Stimulated activated CD8-positive, alpha-beta memory T cell treated with anti-CD3 and anti-CD28 coated beads, Interleukin-12 subunit alpha, Interleukin-12 subunit beta, amount 100 ng/mL, for 24 hours (primary cell): Measurements from ENCODE around the gene EPHB1.
"Not testable (repeated sequence)": the region's sequence is repeated elsewhere in the genome, so short reads cannot be mapped to it uniquely, and the experiment has no call there.

Source experiments
- DNase-seq: peaks from one replicate; pipeline ENCODE4 v3.0.0-alpha.2; 2020; ENCODE audit errors: extremely low read depth

The EPHB1 gene

GRCh38 chr3:135047061-135047460 is 252.0 kb downstream of the EPHB1 start:
- DNase-seq, result no peak

- DNase-seq, result no peak
Measured at GRCh38 chr3:135050536-135050935, 255.5 kb downstream of the EPHB1 start.

GRCh38 chr3:135051409-135051973 is 256.4 kb downstream of the EPHB1 start:
- no peak for DNase-seq

- DNase-seq, result no peak
Measured at GRCh38 chr3:135055449-135055848, 260.4 kb downstream of the EPHB1 start.

- no peak for DNase-seq
Measured at GRCh38 chr3:135056084-135056730, 261.1 kb downstream of the EPHB1 start.

- no peak for DNase-seq
Measured at GRCh38 chr3:135056733-135057310, 261.8 kb downstream of the EPHB1 start.

- no peak for DNase-seq
Measured at GRCh38 chr3:135057996-135058395, 262.9 kb downstream of the EPHB1 start.

- no peak for DNase-seq
Measured at GRCh38 chr3:135059580-135059979, 264.5 kb downstream of the EPHB1 start.

- not testable (repeated sequence) for DNase-seq
Measured at GRCh38 chr3:135066844-135067727, 272.0 kb downstream of the EPHB1 start.

GRCh38 chr3:135068011-135068410 is 273.0 kb downstream of the EPHB1 start:
- no peak for DNase-seq

GRCh38 chr3:135069406-135069805 is 274.3 kb downstream of the EPHB1 start:
- no peak for DNase-seq

- no peak for DNase-seq
Measured at GRCh38 chr3:135071483-135071882, 276.4 kb downstream of the EPHB1 start.

GRCh38 chr3:135072431-135072830 is 277.4 kb downstream of the EPHB1 start:
- DNase-seq, result no peak

- DNase-seq, result no peak
Measured at GRCh38 chr3:135075157-135075556, 280.1 kb downstream of the EPHB1 start.

GRCh38 chr3:135076341-135076740 is 281.3 kb downstream of the EPHB1 start:
- no peak for DNase-seq

GRCh38 chr3:135077186-135077585 is 282.1 kb downstream of the EPHB1 start:
- DNase-seq, result no peak

GRCh38 chr3:135078283-135078682 is 283.2 kb downstream of the EPHB1 start:
- no peak for DNase-seq

- DNase-seq, result no peak
Measured at GRCh38 chr3:135079095-135079494, 284.0 kb downstream of the EPHB1 start.

- DNase-seq, result no peak
Measured at GRCh38 chr3:135081451-135081850, 286.4 kb downstream of the EPHB1 start.

- no peak for DNase-seq
Measured at GRCh38 chr3:135081856-135082434, 286.9 kb downstream of the EPHB1 start.

- DNase-seq, result no peak
Measured at GRCh38 chr3:135082706-135083105, 287.6 kb downstream of the EPHB1 start.

GRCh38 chr3:135083179-135083578 is 288.1 kb downstream of the EPHB1 start:
- DNase-seq, result no peak
